HFFc6 (cell line): ENCODE results near the gene NRXN2. TPM values are rescaled to one million over a fixed set of nuclear protein-coding genes. Genes with fewer than 3 reads are reported as not detected.

Experiments used
- DNase-seq: peaks from one replicate; pipeline ENCODE4 v3.0.0-alpha.2; 2018
- H3K27ac Mint-ChIP-seq: 2 replicates; pipeline ENCODE4 v1.8.0; 2020; ENCODE audit warnings: mild to moderate bottlenecking, mixed read lengths
- H3K27me3 Mint-ChIP-seq: 2 replicates; pipeline ENCODE4 v1.8.0; 2021; ENCODE audit warnings: mild to moderate bottlenecking, moderate library complexity, mixed read lengths; ENCODE audit not compliant: insufficient read depth
- H3K36me3 Mint-ChIP-seq: 2 replicates; pipeline ENCODE4 v1.8.0; 2021; ENCODE audit warnings: low read depth, mixed read lengths
- H3K4me1 Mint-ChIP-seq: 2 replicates; pipeline ENCODE4 v1.8.0; 2020; ENCODE audit warnings: low read depth, mixed read lengths
- H3K4me3 Mint-ChIP-seq: 2 replicates; pipeline ENCODE4 v1.8.0; 2020; ENCODE audit warnings: mild to moderate bottlenecking, moderate library complexity, mixed read lengths
- H3K9me3 Mint-ChIP-seq: 2 replicates; pipeline ENCODE4 v1.8.0; 2020; ENCODE audit warnings: mild to moderate bottlenecking, mixed read lengths
- CTCF ChIP-seq: fragments of 200-600 bp; sonication (generic); IDR thresholded peaks from 2 replicates; pipeline ENCODE4 v1.5.0; 2021; ENCODE audit warnings: antibody characterized with exemption, mild to moderate bottlenecking
- total RNA-seq, 6 experiments: library from RNA; stranded (reverse); fragmentation: NEBNext Ultra II Directional; extraction: Animal tissue kit (Norgen Biotek cat#: 25700); gene quantifications; 2 replicates in 1 of 6; 3 replicates in 5 of 6; pipeline ENCODE4 v1.2.3, GENCODE V29; 2021

The NRXN2 gene
- total RNA-seq, 6 experiments from 2014 or later, result 0.14 to 0.51 (median 0.31) TPM; not detected in 1

DNA sequence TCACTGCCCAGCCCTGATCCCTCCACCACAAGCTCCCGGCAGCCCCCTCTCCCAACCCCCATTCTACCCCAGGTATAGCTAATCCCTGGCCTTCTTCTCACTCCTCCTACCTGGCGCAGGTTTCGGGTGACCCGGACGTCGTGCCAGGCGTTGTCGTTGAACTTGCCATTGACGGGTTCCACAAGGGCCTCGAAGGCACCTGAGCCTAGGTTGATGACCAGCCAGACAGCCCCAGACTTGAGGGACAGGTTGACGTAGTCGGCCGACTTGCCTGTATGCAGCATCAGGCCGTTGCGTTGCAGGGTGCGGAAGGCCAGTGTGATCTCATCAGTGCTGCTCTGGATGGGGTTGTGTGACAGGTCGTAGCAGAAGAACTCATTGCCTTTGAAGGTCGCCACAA, 37.5 kb downstream of the NRXN2 start:
- H3K36me3 Mint-ChIP-seq, result no peaks in the 10 kb centered on the region
- TF ChIP-seq CTCF, result no peak
- H3K4me1 Mint-ChIP-seq, result peaks cover 17% of the 10 kb centered on the region
- no peak for DNase-seq
- H3K9me3 Mint-ChIP-seq, result no peaks in the 10 kb centered on the region
- H3K27ac Mint-ChIP-seq, result no peak overlapping the region
- H3K4me3 Mint-ChIP-seq, result no peak overlapping the region
- peaks cover 48% of the 10 kb centered on the region for H3K27me3 Mint-ChIP-seq

- no peak for TF ChIP-seq CTCF
- Mint-ChIP-seq H3K27me3 (peaks cover 49% of the 10 kb centered on the region), H3K36me3 (no peaks in the 10 kb centered on the region), H3K4me3 (no peak overlapping the region), H3K27ac (no peak overlapping the region), H3K9me3 (no peaks in the 10 kb centered on the region), H3K4me1 (peaks cover 17% of the 10 kb centered on the region)
- no peak for DNase-seq
Observed at GRCh38 chr11:64684357-64684756, 38.6 kb downstream of the NRXN2 start.

DNA sequence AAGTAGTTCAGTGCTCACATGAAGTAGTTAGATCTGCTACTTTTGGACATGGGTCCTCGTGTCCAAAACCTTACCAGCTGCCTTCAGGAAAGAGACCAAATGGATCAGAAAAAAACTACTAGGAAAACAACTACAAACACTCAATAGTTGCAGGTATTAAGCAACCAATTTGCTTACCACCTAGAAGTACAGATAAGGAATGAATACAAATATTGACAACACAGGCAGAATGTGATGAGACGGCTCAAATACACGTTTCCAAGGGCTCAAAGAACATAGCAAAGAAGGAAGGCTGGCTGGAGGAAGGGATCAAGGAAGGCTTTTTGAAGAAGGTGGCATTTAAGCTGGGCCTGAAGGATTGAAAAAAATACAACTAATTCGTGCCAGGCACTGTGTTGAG, 41.8 kb downstream of the NRXN2 start:
- DNase-seq, result no peak
- Mint-ChIP-seq H3K36me3 (no peaks in the 10 kb centered on the region; the same call in 1 of the 2 replicates), H3K4me3 (no peak overlapping the region), H3K9me3 (no peaks in the 10 kb centered on the region), H3K27ac (no peak overlapping the region), H3K27me3 (peaks cover 73% of the 10 kb centered on the region), H3K4me1 (peaks cover 3% of the 10 kb centered on the region; the same call in 1 of the 2 replicates)
- TF ChIP-seq CTCF, result no peak

GRCh38 chr11:64679846-64680245, 43.2 kb downstream of the NRXN2 start:
- DNase-seq, result no peak
- no peak overlapping the region for H3K27ac Mint-ChIP-seq
- H3K4me3 Mint-ChIP-seq, result no peak overlapping the region
- H3K9me3 Mint-ChIP-seq, result no peaks in the 10 kb centered on the region
- no peaks in the 10 kb centered on the region; the same call in 1 of the 2 replicates for H3K36me3 Mint-ChIP-seq
- no peak for TF ChIP-seq CTCF
- H3K4me1 Mint-ChIP-seq, result peaks cover 16% of the 10 kb centered on the region
- peaks cover 66% of the 10 kb centered on the region for H3K27me3 Mint-ChIP-seq

DNA sequence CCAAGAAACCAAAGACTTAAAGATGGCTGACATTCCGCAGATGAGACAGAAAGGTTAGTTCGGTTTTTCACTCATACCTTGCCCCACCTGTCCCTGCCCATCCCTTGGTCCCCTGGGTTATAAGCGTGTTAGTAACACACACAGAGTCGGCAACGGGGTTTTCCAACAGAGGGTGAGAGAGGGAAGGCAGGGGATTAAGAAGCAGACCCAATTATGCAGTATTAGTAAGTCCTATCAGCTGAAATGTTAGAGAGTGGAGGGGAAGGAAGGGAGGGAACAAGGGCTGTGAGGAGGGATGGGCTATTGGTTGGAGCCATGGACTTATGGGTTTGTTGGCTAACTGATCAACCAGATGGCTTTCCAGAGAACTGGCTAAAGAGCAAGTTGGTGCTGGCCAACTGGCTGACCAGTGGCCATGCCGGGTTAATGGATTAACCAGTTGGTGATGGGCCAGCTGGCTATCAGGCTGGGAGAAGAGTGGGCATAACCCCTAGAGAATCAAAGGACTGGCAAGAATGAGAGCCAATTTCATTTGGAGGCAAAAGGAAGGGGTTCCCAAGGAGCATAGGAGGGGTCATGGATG, 45.5 kb downstream of the NRXN2 start:
- Mint-ChIP-seq H3K4me3 (no peak overlapping the region), H3K9me3 (no peaks in the 10 kb centered on the region), H3K27ac (no peak overlapping the region), H3K36me3 (no peaks in the 10 kb centered on the region; the same call in 1 of the 2 replicates), H3K4me1 (peaks cover 17% of the 10 kb centered on the region), H3K27me3 (peaks cover 49% of the 10 kb centered on the region)
- TF ChIP-seq CTCF, result no peak
- no peak for DNase-seq
